Measurements from ENCODE around the gene EXOC2. TPM values are rescaled to one million over a fixed set of nuclear protein-coding genes. Genes with fewer than 3 reads are reported as not detected.
"Not testable (repeated sequence)": the region's sequence is repeated elsewhere in the genome, so short reads cannot be mapped to it uniquely, and the experiment has no call there.

EXOC2 gene
- polyA plus RNA-seq, 10 donors = 20.4 to 29.6 (median 23.9) TPM

- DNase-seq = no peak
Observed at GRCh38 chr6:684831-685636, 7.9 kb downstream of the EXOC2 start.

DNA sequence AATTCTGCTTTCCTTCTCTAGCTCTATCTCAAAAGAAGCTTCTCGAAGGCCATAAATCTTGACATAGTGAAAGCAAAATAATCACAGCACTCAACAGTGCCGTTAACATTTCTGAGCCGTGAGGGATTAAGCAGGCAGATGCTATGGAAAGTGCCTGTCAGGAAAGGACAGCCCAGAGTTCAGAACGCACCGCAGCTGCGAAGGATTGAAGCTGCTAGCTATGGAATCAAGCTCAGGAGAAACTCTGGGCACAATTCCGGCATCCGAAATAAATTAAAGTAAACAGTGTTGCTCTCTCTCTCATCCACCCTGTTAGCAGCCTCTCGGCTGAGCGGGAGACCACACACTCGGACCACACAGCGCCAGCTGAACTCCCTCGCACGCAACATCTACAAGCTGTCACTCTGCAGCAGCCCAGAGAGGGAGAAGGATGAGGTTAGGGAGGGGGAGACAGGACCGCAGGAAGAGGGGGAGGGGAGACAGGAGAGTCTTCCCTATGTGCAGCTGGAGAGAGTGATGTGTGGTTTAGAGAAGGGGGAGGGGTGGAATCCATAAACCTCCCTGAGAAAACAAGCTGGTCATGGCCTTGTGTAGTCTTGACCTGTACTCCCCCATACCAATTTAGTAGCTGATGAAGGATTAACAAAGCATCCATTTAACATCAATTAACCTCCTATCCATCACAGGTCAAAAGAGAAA, 9.0 kb downstream of the EXOC2 start:
- peak; percentile 74 to 89 (median 87) for DNase-seq

- no peak for DNase-seq
Observed at GRCh38 chr6:680666-681340, 12.1 kb downstream of the EXOC2 start.

DNA sequence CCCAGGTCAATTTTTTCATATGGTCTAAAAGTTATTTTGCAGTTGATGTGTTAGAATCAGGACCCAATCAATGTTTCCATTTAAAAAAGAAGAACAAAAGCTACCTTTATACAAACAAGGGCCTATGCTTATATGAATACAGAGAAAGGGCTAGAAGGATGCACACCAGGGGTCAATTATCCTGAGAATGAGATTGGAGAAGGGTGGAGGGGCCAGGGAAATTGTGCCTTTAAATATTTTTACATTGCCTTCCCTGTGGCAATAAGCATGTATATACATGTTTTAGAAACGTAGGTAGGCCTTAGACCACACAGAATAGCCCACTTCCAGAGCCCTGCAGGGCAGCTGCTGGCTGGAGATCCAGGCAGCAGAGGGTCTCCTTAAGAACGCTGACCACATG, 12.7 kb downstream of the EXOC2 start:
- no peak for DNase-seq

DNA sequence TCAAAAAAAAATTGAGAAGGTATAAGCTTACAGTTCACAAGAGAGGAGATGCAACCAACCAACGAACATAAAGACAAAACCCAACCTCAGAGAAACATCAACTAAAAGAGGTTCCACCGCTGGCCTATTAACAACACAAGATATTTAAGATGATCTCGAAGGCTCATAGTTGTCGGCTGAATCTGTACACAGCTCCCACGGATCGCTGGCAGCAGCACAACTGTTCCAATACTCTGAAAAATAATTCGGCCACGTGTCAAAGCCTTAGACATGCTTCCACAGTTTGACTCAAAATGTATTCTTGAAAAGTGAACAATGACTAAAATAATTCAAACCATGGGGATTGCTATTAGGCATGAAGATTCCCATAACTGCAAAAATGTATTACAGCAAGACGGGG, 13.7 kb downstream of the EXOC2 start:
- DNase-seq = no peak

- no peak for DNase-seq
Observed at GRCh38 chr6:678520-678919, 14.4 kb downstream of the EXOC2 start.

GRCh38 chr6:677919-678318, 15.0 kb downstream of the EXOC2 start:
- no peak for DNase-seq

DNA sequence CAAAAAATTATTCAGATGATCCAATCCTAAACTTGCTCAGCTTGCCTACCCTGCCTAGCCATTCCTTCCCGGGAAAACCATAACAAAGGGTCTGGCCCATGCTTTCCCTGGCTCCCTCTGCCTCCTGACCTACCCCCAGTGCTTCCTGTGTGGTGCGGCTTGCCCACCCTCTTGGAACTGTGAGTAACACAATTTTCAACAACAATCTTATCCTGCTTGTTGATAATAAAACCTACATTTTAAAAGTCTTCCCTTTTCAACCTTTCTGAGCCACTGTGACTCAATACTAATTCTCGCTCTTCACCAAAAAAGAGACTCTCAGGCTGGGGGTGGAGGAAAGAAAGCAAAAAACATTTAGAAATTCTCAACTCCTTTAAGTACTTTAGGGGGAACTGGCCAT, 18.0 kb downstream of the EXOC2 start:
- DNase-seq = no peak

- DNase-seq = no peak
Observed at GRCh38 chr6:674406-674805, 18.5 kb downstream of the EXOC2 start.

- DNase-seq = no peak
Observed at GRCh38 chr6:667253-667927, 25.5 kb downstream of the EXOC2 start.

DNA sequence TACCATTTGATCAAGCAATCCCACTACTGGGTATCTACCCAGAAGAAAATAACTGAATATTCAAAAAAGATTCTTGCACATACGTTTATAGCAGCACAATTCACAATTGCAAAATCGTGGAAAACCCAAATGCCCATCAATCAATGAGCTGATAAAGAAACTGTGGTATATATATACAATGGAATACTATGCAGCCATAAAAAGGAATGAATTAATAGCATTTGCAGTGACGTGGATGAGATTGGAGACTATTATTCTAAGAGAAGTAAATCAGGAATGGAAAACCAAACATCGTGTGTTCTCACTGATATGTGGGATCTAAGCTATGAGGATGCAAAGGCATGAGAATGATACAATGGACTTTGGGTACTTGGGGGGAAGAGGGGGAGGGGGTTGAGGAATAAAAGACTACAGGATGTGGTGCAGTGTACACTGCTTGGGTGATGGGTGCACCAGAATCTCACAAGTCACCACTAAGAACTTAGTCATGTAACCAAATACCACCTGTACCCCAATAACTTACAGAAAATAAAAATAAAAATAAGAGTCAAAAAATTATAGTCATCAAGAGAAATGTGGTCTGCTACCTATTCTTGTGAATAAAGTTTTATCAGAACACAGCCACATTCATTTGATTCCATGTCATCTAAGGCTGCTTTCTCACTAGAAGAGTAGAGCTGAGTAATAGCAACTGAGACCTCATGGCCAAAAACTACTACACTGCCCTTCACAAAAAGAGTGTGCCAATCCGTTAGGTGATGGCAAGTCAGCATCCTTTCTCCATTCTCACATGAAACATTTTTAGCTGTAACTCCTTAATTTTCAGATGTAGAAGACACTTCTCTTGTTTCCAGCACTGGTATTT, 27.3 kb downstream of the EXOC2 start:
- DNase-seq = no peak

DNA sequence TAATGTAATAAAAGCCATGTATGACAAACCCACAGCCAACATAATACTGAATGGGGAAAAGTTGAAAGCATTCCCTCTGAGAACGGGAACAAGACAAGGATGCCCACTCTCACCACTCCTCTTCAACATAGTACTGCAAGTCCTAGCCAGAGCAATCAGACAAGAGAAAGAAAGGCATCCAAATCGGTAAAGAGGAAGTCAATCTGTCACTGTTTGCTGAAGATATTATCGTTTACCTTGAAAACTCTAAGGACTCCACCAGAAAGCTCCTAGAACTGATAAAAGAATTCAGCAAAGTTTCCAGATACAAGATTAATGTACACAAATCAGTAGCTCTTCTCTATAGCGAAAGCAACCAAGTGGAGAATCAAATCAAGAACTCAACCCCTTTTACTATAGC, 29.2 kb downstream of the EXOC2 start:
- DNase-seq = not testable (repeated sequence)

GRCh38 chr6:659716-660581, 33.0 kb downstream of the EXOC2 start:
- no peak for DNase-seq

- DNase-seq = peak in 1 of 3 donors; percentile 59
Observed at GRCh38 chr6:658244-658643, 34.7 kb downstream of the EXOC2 start.

- no peak for DNase-seq
Observed at GRCh38 chr6:657743-658142, 35.2 kb downstream of the EXOC2 start.

- no peak for DNase-seq
Observed at GRCh38 chr6:656460-657252, 36.3 kb downstream of the EXOC2 start, which contains the start of gene HUS1B. Gene HUS1B, minus strand, starts transcription at chr6:657100. Its CDS starts 156 bp downstream, at chr6:656944.

- DNase-seq = no peak
Observed at GRCh38 chr6:654136-654535, 38.8 kb downstream of the EXOC2 start.

- DNase-seq = no peak
Observed at GRCh38 chr6:652865-653264, 40.1 kb downstream of the EXOC2 start.

DNA sequence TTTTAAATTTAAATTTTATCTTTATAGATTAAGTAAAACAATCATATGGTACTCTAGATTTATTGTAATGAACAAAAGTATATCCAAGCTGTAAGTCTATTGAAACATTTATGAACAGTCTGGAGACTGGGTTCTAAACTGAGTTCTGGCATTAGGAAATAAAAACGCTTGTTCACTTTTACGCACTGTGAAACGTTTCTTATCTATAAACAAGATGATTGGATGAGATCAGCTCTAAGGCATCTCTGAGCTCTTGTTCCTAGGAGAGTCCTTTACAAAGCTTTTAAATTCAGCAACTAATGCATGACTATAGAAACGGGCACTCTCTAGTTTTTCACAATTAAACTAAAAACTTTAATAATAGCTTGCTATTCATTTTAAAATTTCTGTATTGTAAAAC, 42.8 kb downstream of the EXOC2 start:
- no peak for DNase-seq
